GM12878 (cell line): ENCODE measurements around the gene HRCT1. TPM values are rescaled to one million over a fixed set of nuclear protein-coding genes. Genes with fewer than 3 reads are reported as not detected.

Experiments
- ATAC-seq: fragments of 200-7000 bp; cut with Tn5 transposase; 3 replicates; pipeline ENCODE4 v1.9.1; 2020; ENCODE audit warnings: mild to moderate bottlenecking, moderate library complexity
- BruUV-seq: library from RNA; stranded (reverse); fragments of 400-500 nt; replicated peaks from 2 replicates; lab custom pipeline; 2021; lab: Mats Ljungman, UMichigan
- CTCF ChIA-PET: fragments of 300-600 bp; sonication (Branson Sonifier 250); formaldehyde crosslinking; extraction: SDS; loops from one replicate; lab custom pipeline; 2021; ENCODE audit warnings: inconsistent platforms; lab: Yijun Ruan, JAX
- POLR2A ChIA-PET: fragments of 350-600 bp; formaldehyde crosslinking; extraction: SDS; loops from one replicate; lab custom pipeline; 2021; ENCODE audit warnings: inconsistent platforms; lab: Charles Lee
- RAD21 ChIA-PET: fragments of 300-600 bp; sonication (Branson Sonifier 250); formaldehyde crosslinking; loops from one replicate; lab custom pipeline; 2023; ENCODE audit warnings: antibody characterized with exemption; ENCODE audit not compliant: unreplicated experiment; lab: Charles Lee
- SMC1A ChIA-PET: fragments of 300-600 bp; sonication (Branson Sonifier 250); formaldehyde crosslinking; loops from one replicate; lab custom pipeline; 2023; ENCODE audit not compliant: unreplicated experiment, uncharacterized antibody; lab: Charles Lee
- DNase-seq: peaks from one replicate; pipeline ENCODE4 v3.0.0-alpha.2; 2011; ENCODE audit warnings: low read depth, low spot score
- FAIRE-seq: peaks from 3 replicates; lab custom pipeline; 2011; peaks lifted over from hg19 to GRCh38; lab: Jason Lieb, UNC
- H2AFZ ChIP-seq: 2 replicates; pipeline ENCODE4 v1.6.0; 2011; ENCODE audit warnings: low read depth, low read length, control low read depth; ENCODE audit not compliant: control insufficient read depth
- H3K27ac ChIP-seq: 2 replicates; pipeline ENCODE4 v1.5.1; 2011; ENCODE audit warnings: control low read depth; ENCODE audit not compliant: control insufficient read depth, insufficient read depth
- H3K27me3 ChIP-seq, 2 experiments: replicated peaks in 1 of 2; 2 replicates each; pipeline versions ENCODE4 v1.6.0 to v1.6.1; 2011; ENCODE audit warnings: low read length in 1 of 2; ENCODE audit not compliant: control insufficient read depth in 2 of 2, insufficient read depth in 2 of 2
- H3K36me3 ChIP-seq, 2 experiments: 2 replicates each; pipeline ENCODE4 v1.5.1; 2011; ENCODE audit warnings: low read length in 1 of 2; ENCODE audit not compliant: control insufficient read depth in 2 of 2, insufficient read depth in 2 of 2
- H3K4me1 ChIP-seq: 2 replicates; pipeline ENCODE4 v1.6.1; 2011; ENCODE audit warnings: mild to moderate bottlenecking, low read length, moderate library complexity, mixed read lengths; ENCODE audit not compliant: control insufficient read depth, insufficient read depth
- H3K4me2 ChIP-seq: 2 replicates; pipeline ENCODE4 v1.6.0; 2011; ENCODE audit warnings: control low read depth; ENCODE audit not compliant: control insufficient read depth, insufficient read depth
- H3K4me3 ChIP-seq: fragments of 200-600 bp; sonication (generic); 2 replicates; pipeline ENCODE4 v1.5.1; 2016
- H3K79me2 ChIP-seq: 2 replicates; pipeline ENCODE4 v1.6.0; 2011; ENCODE audit warnings: low read length; ENCODE audit not compliant: control insufficient read depth, insufficient read depth
- H3K9ac ChIP-seq: 2 replicates; pipeline ENCODE4 v1.8.0; 2011; ENCODE audit warnings: low read length, control low read depth, mixed read lengths; ENCODE audit not compliant: control insufficient read depth, insufficient read depth
- H3K9me3 ChIP-seq: replicated peaks from 3 replicates; pipeline ENCODE4 v1.5.1; 2011; ENCODE audit warnings: mild to moderate bottlenecking, low read length; ENCODE audit not compliant: control insufficient read depth, insufficient read depth
- H4K20me1 ChIP-seq: 2 replicates; pipeline ENCODE4 v1.6.0; 2011; ENCODE audit not compliant: control insufficient read depth, insufficient read depth
- EZH2 ChIP-seq: IDR thresholded peaks from 2 replicates; pipeline ENCODE4 v1.6.1; 2012; ENCODE audit warnings: low read depth, mild to moderate bottlenecking, control low read depth, inconsistent platforms, low read length, borderline replicate concordance; ENCODE audit not compliant: control insufficient read depth
- IKZF2 ChIP-seq, 2 experiments: fragments of 450-650 bp; IDR thresholded peaks; 2 replicates each; pipeline ENCODE4 v1.6.1; 2017; ENCODE audit warnings: mild to moderate bottlenecking in 2 of 2, moderate library complexity in 2 of 2
- KAT2A ChIP-seq: conservative IDR thresholded peaks from 2 replicates; pipeline ENCODE4 v1.6.1; 2011; ENCODE audit warnings: low read depth, low read length; ENCODE audit not compliant: control insufficient read depth
- POLR2A ChIP-seq: IDR thresholded peaks from 2 replicates; pipeline ENCODE4 v1.6.1; 2011; ENCODE audit warnings: low read depth, mild to moderate bottlenecking, low read length
- ZSCAN29 ChIP-seq: fragments of 450-650 bp; IDR thresholded peaks from 2 replicates; pipeline ENCODE4 v1.6.1; 2017; ENCODE audit warnings: mild to moderate bottlenecking, moderate library complexity
- WGBS: methylation state at CpG from one replicate; pipeline ENCODE4 v1.1.6; 2016; ENCODE audit warnings: low lambda C conversion rate; ENCODE audit not compliant: insufficient replicate concordance, insufficient coverage; ENCODE audit errors: missing lambda C conversion rate; 5-methylcytosine and 5-hydroxymethylcytosine counted together
- in situ Hi-C: fragments of 300-500 bp; cut with MboI; formaldehyde crosslinking; loops from 9 replicates; pipeline ENCODE4 v1.14.3; 2018; ENCODE audit warnings: mixed read lengths
- intact Hi-C: fragments of 100-400 bp; cut with micrococcal nuclease; formaldehyde crosslinking; loops from one replicate; pipeline ENCODE4 v1.14.2; 2022; ENCODE audit not compliant: unreplicated experiment
- polyA plus RNA-seq, 11 experiments: library from polyadenylated mRNA; depleted of rRNA in 4 of 11; unstranded in 6 of 11; stranded (reverse) in 5 of 11; fragments of >200 nt; fragmentation: Nextera tagmentation in 4 of 11; fragmentation: Illumina TruSeq in 1 of 11; extraction: Ambion mirVana in 4 of 11; extraction: Trizol in 1 of 11; gene quantifications; 1 replicate in 1 of 11; 2 replicates in 10 of 11; pipeline versions ENCODE4 v1.2.1 to v1.2.3, GENCODE V29; 2011 to 2016; ENCODE audit warnings: inconsistent platforms in 2 of 11, missing spikeins in 2 of 11, low read depth in 1 of 11
- total RNA-seq, 4 experiments: library from RNA; depleted of rRNA in 3 of 4; stranded (reverse); fragments of >200 nt in 3 of 4; fragmentation: Illumina TruSeq in 1 of 4; extraction: Trizol in 1 of 4; gene quantifications; 2 replicates each; pipeline versions ENCODE4 v1.2.1 to v1.2.3, GENCODE V29; 2013 to 2021
- TF ChIP-seq, protein P1 (sequence below): IDR thresholded peaks from 2 replicates; pipeline ENCODE4 v1.6.1; 2011; ENCODE audit warnings: mild to moderate bottlenecking, low read depth, low read length, moderate library complexity; ENCODE audit not compliant: insufficient replicate concordance
- TF ChIP-seq, protein P2 (sequence below): IDR thresholded peaks from 2 replicates; pipeline ENCODE4 v1.6.1; 2011; ENCODE audit warnings: low read depth, mild to moderate bottlenecking, low read length, moderate library complexity, borderline replicate concordance; ENCODE audit errors: extremely low read depth

Gene HRCT1
- total and polyA plus RNA-seq, 10 of the 15 experiments (the other 5 are each of a cell fraction or from before 2014, with no cell fraction given) = not detected

- intact Hi-C loops = no loop called here
- H3K79me2 ChIP-seq = no peaks in the 10 kb centered on the region
- no TSS peak for BruUV-seq
- ChIA-PET CTCF (interaction anchor here (1.2 kb wide), 1 partner anchor 79 kb away, joined by 4 read pairs; no protein-coding TSS in a partner anchor), POLR2A (no interaction called here), RAD21 (no interaction called here), SMC1A (interaction anchor here (0.8 kb wide), 1 partner anchor 13 kb away, joined by 3 read pairs; no protein-coding TSS in a partner anchor)
- H2AFZ ChIP-seq = no peak overlapping the region
- no peak overlapping the region for H3K4me3 ChIP-seq
- no peaks in the 10 kb centered on the region for H3K36me3 ChIP-seq
- no peaks in the 10 kb centered on the region for H4K20me1 ChIP-seq
- in situ Hi-C loops = no loop called here
- no peak overlapping the region for H3K4me2 ChIP-seq
- DNase-seq (no peak), FAIRE-seq (no peak), ATAC-seq (no peak)
- WGBS = 60% methylated on average over 19 of the region's 19 CpGs
- no peaks in the 10 kb centered on the region for H3K27me3 ChIP-seq
- no peak overlapping the region for H3K9ac ChIP-seq
- H3K27ac ChIP-seq = no peak overlapping the region
- H3K9me3 ChIP-seq = no peaks in the 10 kb centered on the region
- no peak for TF ChIP-seq POLR2A
- TF ChIP-seq EZH2 = no peak
- TF ChIP-seq, protein P1, sequence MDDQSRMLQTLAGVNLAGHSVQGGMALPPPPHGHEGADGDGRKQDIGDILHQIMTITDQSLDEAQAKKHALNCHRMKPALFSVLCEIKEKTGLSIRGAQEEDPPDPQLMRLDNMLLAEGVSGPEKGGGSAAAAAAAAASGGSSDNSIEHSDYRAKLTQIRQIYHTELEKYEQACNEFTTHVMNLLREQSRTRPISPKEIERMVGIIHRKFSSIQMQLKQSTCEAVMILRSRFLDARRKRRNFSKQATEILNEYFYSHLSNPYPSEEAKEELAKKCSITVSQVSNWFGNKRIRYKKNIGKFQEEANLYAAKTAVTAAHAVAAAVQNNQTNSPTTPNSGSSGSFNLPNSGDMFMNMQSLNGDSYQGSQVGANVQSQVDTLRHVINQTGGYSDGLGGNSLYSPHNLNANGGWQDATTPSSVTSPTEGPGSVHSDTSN = no peak
- TF ChIP-seq, protein P2, sequence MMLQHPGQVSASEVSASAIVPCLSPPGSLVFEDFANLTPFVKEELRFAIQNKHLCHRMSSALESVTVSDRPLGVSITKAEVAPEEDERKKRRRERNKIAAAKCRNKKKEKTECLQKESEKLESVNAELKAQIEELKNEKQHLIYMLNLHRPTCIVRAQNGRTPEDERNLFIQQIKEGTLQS = no peak
- no peak for TF ChIP-seq IKZF2 (IDR thresholded peaks at IDR 0.05)
- TF ChIP-seq KAT2A = no peak
- TF ChIP-seq ZSCAN29 = no peak
- no peaks in the 10 kb centered on the region for H3K4me1 ChIP-seq
Measured at GRCh38 chr9:35869621-35870216, 36.3 kb upstream of the HRCT1 start.
